Keratinocyte (primary cell): ENCODE measurements around the gene ARHGEF19. TPM values are rescaled to one million over a fixed set of nuclear protein-coding genes. Genes with fewer than 3 reads are reported as not detected.

ENCODE experiments used
- DNase-seq: peaks from one replicate; pipeline ENCODE4 v3.0.0-alpha.2; 2011; ENCODE audit warnings: low read depth, missing footprints, low spot score
- FAIRE-seq: peaks from 2 replicates; lab custom pipeline; 2011; peaks lifted over from hg19 to GRCh38; lab: Jason Lieb, UNC
- H2AFZ ChIP-seq: 2 replicates; pipeline ENCODE4 v1.6.0; 2012; ENCODE audit warnings: low read length, control low read depth, inconsistent platforms; ENCODE audit not compliant: control insufficient read depth
- H3K27ac ChIP-seq: 2 replicates; pipeline ENCODE4 v1.5.1; 2011; ENCODE audit warnings: low read length; ENCODE audit not compliant: control insufficient read depth, insufficient read depth
- H3K27me3 ChIP-seq: 3 replicates; pipeline ENCODE4 v1.6.0; 2011; ENCODE audit warnings: low read length; ENCODE audit not compliant: control insufficient read depth, insufficient read depth; ENCODE audit errors: extremely low read depth
- H3K36me3 ChIP-seq, 2 experiments: 2 replicates in 1 of 2; 3 replicates in 1 of 2; pipeline ENCODE4 v1.5.1; 2011; ENCODE audit warnings: low read length in 2 of 2, mild to moderate bottlenecking in 1 of 2; ENCODE audit not compliant: control insufficient read depth in 2 of 2, insufficient read depth in 2 of 2; ENCODE audit errors: extremely low read depth in 1 of 2
- H3K4me1 ChIP-seq: 3 replicates; pipeline ENCODE4 v1.5.1; 2011; ENCODE audit warnings: low read length; ENCODE audit not compliant: control insufficient read depth, insufficient read depth; ENCODE audit errors: extremely low read depth
- H3K4me2 ChIP-seq: 3 replicates; pipeline ENCODE4 v1.6.0; 2011; ENCODE audit warnings: low read depth, low read length; ENCODE audit not compliant: control insufficient read depth, insufficient read depth; ENCODE audit errors: extremely low read depth
- H3K4me3 ChIP-seq, 3 experiments: fragments of 200-600 bp in 1 of 3; sonication (generic) in 1 of 3; 2 replicates in 2 of 3; 3 replicates in 1 of 3; pipeline ENCODE4 v1.5.1; 2011 to 2016; ENCODE audit warnings: low read length in 3 of 3, mild to moderate bottlenecking in 3 of 3, control low read depth in 2 of 3, inconsistent platforms in 1 of 3, low read depth in 1 of 3, mixed read lengths in 1 of 3, mixed run types in 1 of 3, moderate library complexity in 1 of 3; ENCODE audit not compliant: control insufficient read depth in 2 of 3, insufficient read depth in 2 of 3; ENCODE audit errors: extremely low read depth in 1 of 3
- H3K79me2 ChIP-seq: 2 replicates; pipeline ENCODE4 v1.6.0; 2012; ENCODE audit warnings: low read length; ENCODE audit not compliant: control insufficient read depth, insufficient read depth
- H3K9ac ChIP-seq: 3 replicates; pipeline ENCODE4 v1.6.0; 2011; ENCODE audit warnings: low read length; ENCODE audit not compliant: control insufficient read depth, insufficient read depth; ENCODE audit errors: extremely low read depth
- H3K9me1 ChIP-seq: 3 replicates; pipeline ENCODE4 v1.6.0; 2011; ENCODE audit warnings: low read length; ENCODE audit not compliant: control insufficient read depth, insufficient read depth; ENCODE audit errors: extremely low read depth
- H3K9me3 ChIP-seq: 2 replicates; pipeline ENCODE4 v1.5.1; 2012; ENCODE audit warnings: low read depth, low read length; ENCODE audit not compliant: control insufficient read depth
- H4K20me1 ChIP-seq: 3 replicates; pipeline ENCODE4 v1.6.0; 2011; ENCODE audit warnings: low read length; ENCODE audit not compliant: control insufficient read depth, insufficient read depth; ENCODE audit errors: extremely low read depth
- EZH2 ChIP-seq: IDR thresholded peaks from one replicate; pipeline ENCODE4 v1.6.1; 2012; ENCODE audit warnings: inconsistent platforms, mild to moderate bottlenecking, low read length, moderate library complexity
- dilution Hi-C: fragments of 300-500 bp; cut with MboI; formaldehyde crosslinking; loops from one replicate; pipeline ENCODE4 v1.7.0; 2020; ENCODE audit warnings: low sequenced_read_pairs; ENCODE audit not compliant: extremely low pct_ligation_motif_present
- polyA plus RNA-seq, 5 experiments: library from polyadenylated mRNA; depleted of rRNA in 3 of 5; stranded (reverse) in 3 of 5; stranded (forward) in 1 of 5; unstranded in 1 of 5; fragments of >200 nt; gene quantifications; 1 replicate in 1 of 5; 2 replicates in 3 of 5; 3 replicates in 1 of 5; pipeline versions ENCODE4 v1.2.1 to v1.2.3, GENCODE V29; 2011 to 2012; ENCODE audit warnings: missing spikeins in 2 of 5, low read depth in 1 of 5, low replicate concordance in 1 of 5
- TF ChIP-seq, protein P1 (sequence below), 3 experiments: IDR thresholded peaks in 1 of 3; conservative IDR thresholded peaks in 1 of 3; optimal IDR thresholded peaks in 1 of 3; 2 replicates in 2 of 3; 3 replicates in 1 of 3; pipeline versions ENCODE3 to v1.5.1; 2011; ENCODE audit warnings: low read length in 3 of 3, mild to moderate bottlenecking in 3 of 3, moderate library complexity in 2 of 3, control low read depth in 1 of 3, inconsistent platforms in 1 of 3; ENCODE audit not compliant: insufficient read depth in 2 of 3; ENCODE audit errors: extremely low read depth in 1 of 3

ARHGEF19 gene
- polyA plus RNA-seq, 1 donor (not counting 4 experiments of a cell fraction or from before 2014, with no cell fraction given): 5.0 TPM

DNA sequence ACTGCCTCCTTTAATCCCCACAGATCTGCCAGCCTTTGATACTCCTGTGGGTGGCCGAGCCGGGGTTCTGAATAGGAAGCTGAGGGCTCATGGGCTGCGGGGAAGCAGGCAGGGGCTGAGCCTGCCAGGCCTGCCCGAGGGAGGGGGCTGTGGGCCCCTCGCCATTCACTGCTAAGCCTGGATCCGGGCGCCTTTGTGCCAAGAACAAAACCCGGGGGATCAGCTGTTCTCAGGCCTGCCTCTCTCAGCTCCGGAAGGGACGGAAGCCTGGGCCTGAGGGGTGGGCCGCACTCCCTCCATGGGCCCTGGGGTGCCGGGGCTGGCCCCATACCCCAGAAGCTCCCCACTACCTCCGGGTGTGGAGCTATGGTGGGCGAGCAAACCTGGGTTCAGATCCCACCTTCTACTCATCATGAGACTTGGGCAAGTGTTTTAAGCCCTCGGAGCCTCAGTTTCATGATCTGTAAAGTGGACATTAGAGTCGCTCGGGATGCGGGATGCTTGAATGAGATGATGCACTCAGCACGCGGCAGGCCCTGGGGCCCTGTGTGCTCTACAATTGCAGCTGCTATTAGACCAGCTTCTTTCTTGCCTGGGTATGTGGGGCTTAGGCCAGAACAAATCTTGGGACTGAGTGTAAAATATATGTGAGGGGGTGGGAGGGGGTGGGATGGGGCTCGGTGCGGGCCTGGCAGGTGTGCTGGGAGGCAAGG is 37.4 kb downstream of the ARHGEF19 start:
- dilution Hi-C loops: no loop called here
- no peak for FAIRE-seq

DNA sequence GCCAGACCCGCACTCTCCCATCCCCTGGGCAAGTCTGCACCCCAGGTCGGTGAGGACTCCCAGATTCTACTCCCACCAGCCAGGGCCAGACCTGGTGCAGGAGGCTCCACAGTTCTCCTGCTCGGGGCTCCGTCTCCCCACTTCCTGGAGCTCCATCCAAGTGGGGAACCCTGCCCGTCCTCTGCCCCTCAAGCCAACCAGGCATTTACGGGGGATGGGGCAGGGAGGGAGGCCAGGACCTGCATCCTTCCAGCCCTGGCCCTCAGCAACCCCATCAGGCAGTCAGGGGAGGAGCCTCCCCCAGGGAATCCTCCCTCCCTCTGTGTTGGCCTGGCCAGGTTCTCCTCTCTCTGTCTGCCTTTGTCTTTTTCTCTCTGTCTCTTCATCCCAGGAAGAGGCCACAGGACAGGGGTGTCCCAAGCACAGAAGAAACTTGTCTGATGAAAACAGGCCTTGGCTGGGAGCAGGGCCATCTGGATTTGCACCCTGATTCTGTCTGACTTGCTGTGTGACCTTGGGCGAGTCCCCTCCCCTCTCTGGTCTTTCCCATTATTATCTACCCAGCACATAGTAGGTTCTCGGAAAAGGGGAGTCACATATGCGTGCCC is 38.1 kb downstream of the ARHGEF19 start:
- Histone ChIP-seq H2AFZ (no peak overlapping the region), H3K4me2 (peak overlapping the region; percentile 74), H3K36me3 (no peaks in the 10 kb centered on the region), H3K9me3 (no peaks in the 10 kb centered on the region), H3K27ac (peak overlapping the region; percentile 95), H3K4me3 (no peak overlapping the region), H4K20me1 (no peaks in the 10 kb centered on the region), H3K27me3 (no peaks in the 10 kb centered on the region), H3K9me1 (no peaks in the 10 kb centered on the region), H3K79me2 (no peaks in the 10 kb centered on the region), H3K4me1 (peaks cover 60% of the 10 kb centered on the region), H3K9ac (peak overlapping the region; percentile 78)
- dilution Hi-C loops: no loop called here
- no peak for TF ChIP-seq EZH2
- TF ChIP-seq, protein P1, sequence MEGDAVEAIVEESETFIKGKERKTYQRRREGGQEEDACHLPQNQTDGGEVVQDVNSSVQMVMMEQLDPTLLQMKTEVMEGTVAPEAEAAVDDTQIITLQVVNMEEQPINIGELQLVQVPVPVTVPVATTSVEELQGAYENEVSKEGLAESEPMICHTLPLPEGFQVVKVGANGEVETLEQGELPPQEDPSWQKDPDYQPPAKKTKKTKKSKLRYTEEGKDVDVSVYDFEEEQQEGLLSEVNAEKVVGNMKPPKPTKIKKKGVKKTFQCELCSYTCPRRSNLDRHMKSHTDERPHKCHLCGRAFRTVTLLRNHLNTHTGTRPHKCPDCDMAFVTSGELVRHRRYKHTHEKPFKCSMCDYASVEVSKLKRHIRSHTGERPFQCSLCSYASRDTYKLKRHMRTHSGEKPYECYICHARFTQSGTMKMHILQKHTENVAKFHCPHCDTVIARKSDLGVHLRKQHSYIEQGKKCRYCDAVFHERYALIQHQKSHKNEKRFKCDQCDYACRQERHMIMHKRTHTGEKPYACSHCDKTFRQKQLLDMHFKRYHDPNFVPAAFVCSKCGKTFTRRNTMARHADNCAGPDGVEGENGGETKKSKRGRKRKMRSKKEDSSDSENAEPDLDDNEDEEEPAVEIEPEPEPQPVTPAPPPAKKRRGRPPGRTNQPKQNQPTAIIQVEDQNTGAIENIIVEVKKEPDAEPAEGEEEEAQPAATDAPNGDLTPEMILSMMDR (optimal IDR thresholded peaks at IDR 0.05 in 1 of 3, IDR thresholded peaks at IDR 0.05 in 1 of 3, conservative IDR thresholded peaks at IDR 0.05 in 1 of 3; ENCODE audit: extremely low read depth in 1 of 3, insufficient read depth in 2 of 3, low read length in 3 of 3): no peak
- FAIRE-seq (no peak), DNase-seq (no peak)

More for the DNA sequence above, 37.4 kb downstream of the ARHGEF19 start:
- peak overlapping the region; percentile 72 for H3K9ac ChIP-seq
- no peak for DNase-seq
- no peak overlapping the region for H3K27ac ChIP-seq
- no peaks in the 10 kb centered on the region for H3K9me3 ChIP-seq
- H3K79me2 ChIP-seq: no peaks in the 10 kb centered on the region
- TF ChIP-seq EZH2: no peak
- TF ChIP-seq, protein P1 (optimal IDR thresholded peaks at IDR 0.05 in 1 of 3, IDR thresholded peaks at IDR 0.05 in 1 of 3, conservative IDR thresholded peaks at IDR 0.05 in 1 of 3; ENCODE audit: extremely low read depth in 1 of 3, insufficient read depth in 2 of 3, low read length in 3 of 3): no peak
- no peaks in the 10 kb centered on the region for H4K20me1 ChIP-seq
- no peaks in the 10 kb centered on the region for H3K9me1 ChIP-seq
- no peak overlapping the region for H2AFZ ChIP-seq
- H3K4me2 ChIP-seq: no peak overlapping the region
- no peaks in the 10 kb centered on the region for H3K36me3 ChIP-seq
- no peak overlapping the region for H3K4me3 ChIP-seq
- no peaks in the 10 kb centered on the region for H3K27me3 ChIP-seq
- H3K4me1 ChIP-seq: peaks cover 60% of the 10 kb centered on the region
